Fibroblast of skin of scalp (primary cell): Measurements from ENCODE around the gene COBLL1.

Experiments used
- DNase-seq: peaks from one replicate; pipeline ENCODE4 v3.0.0-alpha.2; 2013

The COBLL1 gene

DNA sequence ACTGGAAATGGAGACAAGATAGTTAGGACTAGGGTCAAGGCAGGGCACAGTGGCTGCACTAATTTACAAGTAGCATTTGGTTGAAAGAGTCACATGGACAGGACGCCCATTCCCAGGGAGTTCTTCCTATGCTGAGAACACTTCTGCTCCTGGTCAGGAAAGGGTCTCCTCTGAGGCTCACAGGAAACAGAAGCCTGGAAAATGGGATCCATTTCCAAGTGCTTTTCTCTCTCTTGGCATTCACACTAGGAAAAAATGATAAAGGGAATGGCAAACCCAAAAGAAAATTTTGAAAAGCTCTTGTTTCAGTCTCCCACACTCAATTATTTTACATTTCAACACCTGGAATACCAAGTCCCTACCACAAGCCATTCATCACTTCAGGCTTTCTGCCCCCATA is 88.7 kb downstream of the COBLL1 start:
- no peak for DNase-seq

DNA sequence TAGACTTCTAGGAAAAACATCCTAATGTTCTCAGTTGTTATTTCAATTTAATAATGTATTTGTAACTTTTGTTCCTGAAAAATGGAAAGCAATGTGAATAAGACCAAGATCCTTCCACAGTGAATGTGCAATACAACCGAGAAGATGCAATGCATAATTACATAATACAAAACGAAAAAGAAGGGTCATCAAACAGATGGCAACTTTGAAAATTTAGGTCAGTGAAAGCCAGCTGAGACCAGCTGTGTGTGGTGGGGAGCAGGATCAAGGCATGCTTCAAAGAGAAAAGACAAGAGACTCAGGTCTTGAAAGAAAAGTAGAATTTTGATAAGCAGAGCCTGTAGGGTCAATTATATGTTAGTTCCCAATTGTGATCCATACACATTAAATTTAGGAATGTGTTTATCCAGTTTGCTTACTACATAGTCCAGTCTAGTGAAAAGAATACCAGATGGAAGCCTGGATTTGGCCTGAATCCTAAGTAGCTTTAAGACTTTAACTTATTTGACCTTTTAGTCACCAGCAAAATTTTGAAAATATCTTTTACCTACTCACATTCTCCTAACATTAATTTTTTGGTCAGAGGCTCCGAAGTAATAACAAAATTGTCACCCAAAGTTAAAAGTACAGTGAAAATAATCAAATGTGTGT is 93.7 kb downstream of the COBLL1 start:
- no peak for DNase-seq

DNA sequence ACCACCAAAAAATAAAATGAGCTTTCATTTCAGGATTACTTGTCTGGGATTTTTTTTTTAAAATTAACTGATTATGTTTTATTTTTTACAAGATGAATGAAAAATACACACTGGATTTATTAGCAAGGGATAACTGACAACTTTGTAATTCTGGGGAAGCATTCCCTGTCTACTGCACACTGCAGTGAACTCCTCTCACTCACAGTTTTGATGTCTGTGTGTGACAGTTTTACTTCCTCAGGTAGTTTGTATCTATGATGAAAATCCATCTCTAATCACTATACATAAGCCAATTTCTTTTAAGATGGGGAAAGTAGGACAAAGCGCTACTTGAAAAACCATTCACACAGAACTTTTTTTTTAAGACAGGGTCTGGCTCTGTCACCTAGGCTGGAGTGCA is 94.5 kb downstream of the COBLL1 start:
- no peak for DNase-seq

DNA sequence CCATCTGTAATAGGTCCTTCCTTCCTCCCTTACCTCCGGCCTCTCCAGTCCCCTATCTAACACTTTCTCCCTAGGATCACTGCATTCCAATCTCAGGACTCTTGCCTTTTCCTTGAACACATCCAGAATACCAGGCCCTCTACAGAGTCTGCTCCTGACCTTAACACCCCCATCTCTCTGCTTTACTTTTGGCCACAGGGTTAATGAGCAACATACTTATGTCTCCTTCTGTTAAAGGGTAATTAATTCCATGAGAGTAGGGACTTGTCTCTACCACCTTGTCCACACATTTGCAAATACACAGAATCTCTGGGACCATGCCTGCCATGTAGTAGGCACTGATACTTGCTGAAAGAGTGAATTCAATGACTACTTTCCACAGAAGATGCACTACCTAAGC is 94.9 kb downstream of the COBLL1 start:
- DNase-seq: no peak

DNA sequence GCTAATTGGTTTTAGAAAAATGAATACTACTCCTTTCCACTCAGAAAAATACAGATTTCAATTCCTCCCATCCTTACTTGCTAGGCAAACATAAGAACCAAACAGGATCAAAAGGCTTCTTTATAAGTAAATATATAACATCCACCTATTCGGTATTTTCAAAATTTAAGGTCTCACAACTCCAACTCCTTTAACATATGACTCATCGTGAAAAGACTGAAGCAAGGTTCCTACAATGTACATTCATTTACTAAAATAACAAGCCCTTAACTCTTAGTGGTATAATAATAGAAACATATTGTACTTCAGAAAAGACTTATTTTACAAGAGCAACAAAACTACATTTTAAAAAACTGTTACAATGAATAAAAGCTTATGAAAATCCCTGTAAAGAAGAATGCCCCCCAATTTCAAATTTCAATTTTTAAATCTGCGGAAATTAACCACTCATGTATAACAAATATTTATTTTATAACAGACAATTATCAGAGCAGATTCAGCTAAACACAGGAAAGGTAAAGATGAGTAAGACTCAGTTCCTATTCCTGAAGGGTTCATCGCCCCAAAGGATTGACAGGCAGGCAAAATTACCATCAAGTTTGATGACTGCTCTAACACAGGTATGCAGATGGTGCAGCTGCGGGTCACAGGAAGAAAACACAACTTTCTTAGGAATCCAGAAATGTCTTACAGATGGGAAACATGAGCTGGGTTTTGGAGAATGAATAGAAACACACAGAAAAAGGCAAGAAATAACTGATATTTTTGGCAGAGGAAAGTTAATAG is 96.4 kb downstream of the COBLL1 start:
- no peak for DNase-seq

DNA sequence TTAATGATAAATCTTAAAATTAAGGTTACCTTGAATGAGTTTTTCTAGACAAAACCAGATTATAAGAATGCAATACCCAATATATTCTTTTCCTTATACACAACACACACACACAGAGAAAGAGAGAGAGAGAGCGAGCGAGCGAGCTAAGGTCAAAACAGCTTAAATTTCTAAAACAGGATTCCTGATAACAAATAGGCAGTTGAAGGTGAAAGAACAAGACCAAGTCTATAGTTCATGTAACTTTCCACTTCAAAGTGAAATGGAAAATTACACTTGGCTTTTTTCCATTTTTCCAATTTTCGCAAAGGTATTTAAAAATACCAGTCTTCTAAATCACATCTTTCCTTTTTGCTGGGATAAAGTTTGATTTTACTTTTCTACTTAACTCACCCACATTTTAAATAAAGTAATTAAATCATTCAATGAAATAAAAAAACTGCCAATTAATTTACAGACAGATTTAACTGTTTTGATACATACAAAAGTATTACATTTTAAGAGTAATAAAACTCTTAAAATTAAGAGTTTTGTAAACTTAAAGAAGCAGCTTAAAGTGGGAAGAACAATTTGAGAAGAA is 98.8 kb downstream of the COBLL1 start:
- DNase-seq: no peak

DNA sequence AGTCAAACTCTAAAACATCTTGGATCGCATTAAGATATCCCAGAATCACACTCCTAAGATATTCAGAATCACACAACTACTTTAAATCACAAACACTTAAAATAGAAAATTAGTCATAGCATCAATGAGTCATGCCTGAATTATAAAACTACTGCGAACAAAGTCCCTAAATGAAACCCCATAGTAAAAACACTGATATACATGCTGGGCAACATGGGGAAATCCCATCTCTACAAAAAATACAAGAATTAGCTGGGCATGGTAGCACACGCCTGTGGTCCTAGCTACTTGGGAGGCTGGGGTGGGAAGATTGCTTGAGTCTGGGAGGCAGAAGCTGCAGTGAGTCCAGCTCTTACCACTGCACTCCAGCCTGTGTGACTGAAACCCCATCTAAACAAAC is 101.7 kb downstream of the COBLL1 start:
- peak; percentile 69 for DNase-seq

DNA sequence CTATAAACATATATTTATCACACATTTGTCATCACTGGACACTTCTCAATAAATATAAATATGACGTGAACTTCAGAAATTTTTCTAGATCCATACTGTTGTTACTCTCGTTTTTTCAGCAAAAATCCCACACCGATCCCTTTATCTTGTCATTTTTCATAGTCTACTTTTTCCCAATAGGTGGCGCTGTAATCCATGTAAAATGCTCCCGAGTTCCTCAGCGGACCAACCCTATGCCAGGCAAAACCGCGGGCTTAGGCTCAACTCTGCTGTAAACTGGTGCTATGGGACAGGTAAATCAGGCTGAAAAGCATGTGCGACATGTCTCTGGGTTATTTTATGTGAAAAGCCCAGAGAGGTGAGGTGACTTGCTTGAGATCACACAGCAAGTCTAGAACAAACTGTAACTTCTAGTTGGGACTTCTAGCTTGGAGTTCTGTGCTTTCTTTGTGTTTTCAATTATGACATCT is 104.0 kb downstream of the COBLL1 start:
- DNase-seq: peak; percentile 71

DNA sequence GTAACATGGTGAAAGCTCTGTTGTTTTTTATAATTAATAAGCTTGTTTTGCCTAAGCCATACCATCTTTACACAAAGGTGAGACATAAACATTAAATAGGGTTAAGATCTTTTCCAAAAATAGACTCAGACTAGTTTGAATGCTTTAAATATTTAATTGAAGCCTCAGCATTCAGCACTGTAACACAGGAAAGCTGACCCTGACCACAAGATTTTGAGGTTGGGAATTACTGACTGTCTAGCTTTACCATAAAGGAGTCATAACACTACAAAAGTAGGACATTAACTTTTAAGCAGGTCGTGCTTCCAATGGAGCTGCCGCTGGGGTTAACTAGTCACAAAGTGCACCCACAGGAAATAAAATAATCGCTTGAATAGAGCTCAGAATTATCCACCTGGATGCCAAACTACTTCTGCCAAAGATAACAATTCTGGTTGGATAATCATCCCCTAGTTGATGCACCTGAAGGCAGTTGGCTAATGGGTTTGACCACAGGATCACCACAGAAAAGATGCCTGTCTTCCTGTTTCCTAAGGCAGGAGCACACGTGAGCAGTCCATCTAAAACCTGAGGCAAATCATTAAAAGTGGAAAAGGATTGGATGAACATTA is 106.2 kb downstream of the COBLL1 start:
- peak; percentile 31 for DNase-seq

DNA sequence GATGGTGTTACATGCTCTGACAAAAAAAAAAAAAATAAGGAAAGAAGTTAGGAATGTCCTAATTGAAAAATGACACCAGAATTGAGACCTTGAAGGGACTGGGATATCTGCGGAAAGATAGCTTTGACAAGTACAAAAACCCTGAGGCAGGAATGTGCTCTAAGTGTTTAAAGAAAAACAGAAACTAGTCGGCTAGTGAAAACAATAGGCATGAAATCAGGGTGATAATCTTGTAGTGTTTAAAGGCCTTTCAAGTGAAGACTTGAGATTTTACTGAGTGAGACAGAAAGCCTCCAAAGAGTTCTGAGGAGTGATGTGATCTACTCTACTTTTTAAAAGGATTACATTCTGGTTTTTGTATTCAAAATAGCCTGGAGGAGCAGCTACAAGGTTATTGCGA is 107.4 kb downstream of the COBLL1 start:
- DNase-seq: no peak

DNA sequence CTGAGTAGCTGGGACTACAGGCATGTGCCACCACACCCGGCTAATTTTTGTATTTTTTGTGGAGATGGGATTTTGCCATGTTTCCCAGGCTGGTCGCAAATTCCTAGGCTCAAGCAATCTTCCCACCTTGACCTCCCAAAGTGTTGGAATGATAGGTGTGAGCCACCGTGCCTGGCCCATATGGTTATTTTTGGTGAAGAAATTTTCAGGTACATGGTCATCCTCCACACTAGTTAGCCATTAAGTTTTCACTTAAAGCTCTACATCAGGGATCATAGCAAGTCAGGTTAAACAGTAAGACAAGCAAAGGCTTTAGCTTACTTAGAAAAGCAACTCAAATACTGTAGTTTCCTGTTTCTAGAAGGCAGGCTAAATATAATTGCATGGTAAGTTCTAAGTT is 116.1 kb downstream of the COBLL1 start:
- no peak for DNase-seq

DNA sequence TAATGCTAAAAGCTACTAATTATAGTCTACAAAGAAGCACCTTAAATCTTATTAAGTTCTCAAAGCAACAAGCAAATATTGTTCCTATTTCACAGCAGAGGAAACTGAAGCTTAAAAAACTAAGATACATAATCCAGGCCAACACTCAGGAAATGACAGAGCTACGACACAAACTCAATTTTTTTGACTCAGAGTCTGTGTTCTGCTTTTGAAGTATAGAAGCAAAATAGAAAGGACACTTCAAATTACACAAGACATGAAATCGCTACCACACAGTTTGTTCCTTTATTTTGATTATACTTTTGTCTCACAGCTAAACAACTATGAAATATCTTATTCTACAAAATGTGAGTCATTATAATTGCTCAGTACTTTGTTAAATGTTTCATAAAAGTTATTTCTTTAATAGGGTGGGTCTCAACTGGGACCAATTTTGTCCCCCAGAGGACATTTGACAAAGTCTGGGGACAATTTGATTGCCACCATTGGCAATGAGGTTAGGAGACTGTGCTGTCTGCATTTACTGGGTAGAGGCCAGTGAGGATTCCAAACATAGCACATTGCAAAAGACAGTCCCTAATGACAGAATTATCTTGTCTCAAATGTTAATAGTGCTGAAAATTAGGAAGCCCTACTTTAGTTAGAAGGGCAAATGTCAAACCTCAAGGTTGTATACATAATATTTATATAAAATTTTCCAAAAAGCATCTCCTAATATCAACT is 118.8 kb downstream of the COBLL1 start:
- DNase-seq: peak; percentile 11

DNA sequence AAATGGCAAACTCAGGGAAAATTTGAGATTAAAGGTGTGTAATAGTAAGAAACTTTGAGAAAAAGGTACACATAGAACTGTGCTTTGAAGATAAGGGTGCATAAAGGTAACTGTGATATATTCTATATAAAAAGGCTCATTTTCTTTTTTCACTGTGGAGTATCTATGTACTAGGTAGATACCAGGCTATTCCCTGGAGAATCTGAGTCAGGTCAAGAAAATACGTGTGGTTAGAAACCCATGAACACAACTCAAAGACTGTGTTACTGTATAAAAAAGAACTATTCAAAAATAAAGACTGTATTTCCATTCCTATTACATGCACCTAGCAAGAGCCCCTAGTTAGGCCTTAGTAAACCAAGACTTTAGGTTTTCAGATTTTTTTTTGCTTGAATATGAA is 120.2 kb downstream of the COBLL1 start:
- DNase-seq: no peak

DNA sequence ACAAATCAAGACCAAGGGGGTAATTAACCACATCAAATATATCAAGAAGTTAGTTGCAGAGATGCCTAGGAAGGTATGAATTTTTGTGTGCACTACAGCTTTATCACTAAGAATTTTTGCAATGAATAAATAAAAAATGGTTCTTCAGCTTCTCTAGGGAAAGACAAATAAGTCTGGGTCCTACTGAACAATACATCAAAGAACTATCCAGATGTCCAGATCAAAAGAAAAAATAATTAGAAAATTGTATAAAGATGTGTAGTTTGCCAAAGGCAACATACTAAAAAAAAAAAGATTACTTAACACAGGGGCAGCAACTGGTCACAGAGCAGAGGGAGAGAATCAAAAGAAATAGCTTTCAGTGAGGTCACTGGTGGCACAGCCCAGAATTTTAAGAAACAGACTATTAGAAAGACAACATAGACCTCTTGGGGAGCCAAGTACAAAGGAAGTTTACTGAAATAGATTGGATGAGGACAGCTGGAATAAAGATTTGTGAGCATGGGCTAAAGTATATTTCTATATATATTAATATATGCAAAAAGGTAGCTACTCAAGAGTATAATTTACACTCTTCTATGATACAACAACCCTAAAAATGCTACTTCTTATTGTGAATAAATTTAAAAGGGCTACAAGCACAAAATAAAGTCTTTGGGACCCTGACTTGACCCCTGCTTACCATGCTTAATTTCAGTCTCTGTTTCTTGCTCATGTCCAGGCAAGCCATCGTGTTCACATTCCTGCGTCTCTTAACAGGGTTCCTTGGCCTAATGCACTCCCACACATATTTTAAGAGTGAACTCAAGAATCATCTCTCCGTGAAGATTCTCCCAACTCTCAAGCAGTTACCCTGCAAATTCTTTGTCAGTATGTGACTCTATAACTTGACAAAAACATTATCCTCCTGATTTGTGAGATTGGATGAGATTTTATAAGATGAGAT is 121.4 kb downstream of the COBLL1 start:
- DNase-seq: peak; percentile 66

DNA sequence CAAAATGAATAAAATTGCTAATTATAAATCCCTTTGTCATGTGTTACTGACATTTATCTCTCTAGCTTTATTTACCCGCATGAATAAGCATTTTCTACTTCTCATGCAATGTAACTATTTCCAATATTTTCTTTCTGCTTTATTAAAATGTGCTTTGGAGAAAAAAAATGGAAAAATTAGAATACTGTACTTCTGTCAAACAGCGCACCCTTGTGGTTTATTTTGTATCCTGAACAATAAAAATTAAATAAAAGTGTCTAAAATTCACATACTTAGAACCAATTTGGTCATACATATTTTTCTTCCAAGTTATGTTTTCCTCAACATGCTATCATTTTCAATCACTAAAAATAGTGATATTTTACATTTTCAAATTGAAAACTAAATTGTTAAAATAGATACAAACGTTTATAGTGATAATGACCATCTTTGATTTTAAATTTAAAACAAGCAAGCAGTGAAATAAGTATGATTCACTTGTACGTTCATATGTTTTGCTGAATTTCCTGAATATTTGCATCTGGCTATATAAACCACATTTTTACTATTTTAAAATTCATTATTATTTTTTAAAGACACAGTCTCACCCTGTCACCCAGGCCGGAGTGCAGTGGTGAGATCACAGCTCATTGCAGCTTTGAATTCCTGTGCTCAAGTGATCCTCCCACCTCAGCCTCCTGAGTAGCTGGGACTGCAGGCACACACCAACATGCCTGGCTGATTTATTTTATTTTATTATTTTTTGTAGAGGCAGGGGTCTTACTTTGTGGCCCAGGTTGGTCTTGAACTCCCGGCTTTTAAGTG is 124.4 kb downstream of the COBLL1 start:
- peak; percentile 50 for DNase-seq

DNA sequence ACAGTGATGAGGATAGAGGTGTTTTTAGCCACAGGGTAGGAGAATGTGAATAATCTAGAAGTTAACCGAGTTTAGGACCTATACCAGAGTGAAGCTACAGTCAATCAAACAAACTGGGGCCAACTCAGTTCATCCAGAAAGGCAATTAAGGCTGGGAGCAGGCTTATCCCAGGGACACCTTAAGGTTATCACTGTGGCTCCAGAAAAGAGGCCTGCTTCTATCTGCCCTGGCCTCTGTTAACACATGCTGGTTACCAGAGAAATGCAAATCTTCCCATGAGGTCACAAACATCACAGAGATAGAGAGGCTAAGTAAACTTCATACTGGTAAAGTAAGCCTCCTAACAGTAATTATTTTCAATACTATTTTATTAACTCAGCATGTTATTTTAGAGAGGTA is 127.2 kb downstream of the COBLL1 start:
- DNase-seq: no peak

DNA sequence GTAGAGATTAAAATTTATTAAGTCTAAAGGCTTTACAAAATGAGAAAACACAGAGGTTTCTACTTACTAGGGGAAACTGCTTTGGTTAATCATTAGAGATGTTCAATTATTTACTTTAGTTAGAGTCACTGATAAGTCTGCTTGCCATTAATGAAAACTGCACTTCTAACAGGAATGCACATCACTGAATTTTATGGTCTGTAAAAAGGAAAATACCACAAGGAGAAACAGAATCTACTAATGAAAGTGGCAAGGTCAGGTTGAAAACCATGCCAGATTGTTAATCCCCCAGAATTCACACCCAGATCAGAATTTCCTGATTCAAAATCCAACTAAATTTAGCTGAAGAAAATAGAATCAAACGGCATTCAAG is 129.9 kb downstream of the COBLL1 start:
- DNase-seq: no peak

DNA sequence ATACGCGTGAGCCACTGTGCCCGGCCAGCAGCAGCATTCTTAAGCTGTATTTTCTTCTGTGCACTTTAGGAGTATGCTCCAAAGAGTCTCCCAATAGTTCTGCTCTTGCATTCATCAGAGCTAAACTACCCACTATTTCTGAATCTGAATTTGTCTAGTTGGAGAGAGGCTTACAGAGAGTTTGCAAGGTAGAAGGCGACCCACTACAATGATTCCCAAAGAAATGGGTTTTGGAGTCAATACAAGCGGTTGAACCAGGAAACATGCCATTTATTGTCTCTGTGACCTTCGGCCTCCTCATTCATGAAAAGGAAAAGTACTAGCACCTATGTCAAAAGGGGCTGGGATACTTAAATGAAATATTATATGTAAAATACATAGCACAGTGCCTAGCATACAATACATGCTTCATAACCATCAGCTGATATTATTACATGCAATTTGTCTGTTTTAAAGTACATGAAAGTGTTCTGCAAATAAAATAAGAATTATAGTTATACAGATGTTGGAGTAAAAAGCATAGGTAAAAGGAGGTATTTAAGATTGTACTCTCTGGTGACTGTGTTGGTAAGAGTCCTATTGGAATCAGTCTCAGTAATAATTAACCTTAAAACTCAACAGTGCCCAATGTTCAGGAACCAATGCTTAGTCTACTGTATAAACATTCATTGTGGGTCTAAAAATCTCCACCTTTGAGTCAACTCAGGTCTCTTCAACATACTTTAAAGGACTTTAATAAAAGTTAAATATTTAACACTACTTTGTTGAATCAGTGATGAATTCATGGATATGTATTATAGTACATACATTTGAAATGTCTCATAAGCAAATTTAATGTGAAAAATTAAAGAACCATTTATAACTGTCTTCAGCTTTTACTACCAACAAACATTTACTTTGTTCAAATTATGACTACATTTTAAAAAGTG is 130.5 kb downstream of the COBLL1 start:
- DNase-seq: no peak

DNA sequence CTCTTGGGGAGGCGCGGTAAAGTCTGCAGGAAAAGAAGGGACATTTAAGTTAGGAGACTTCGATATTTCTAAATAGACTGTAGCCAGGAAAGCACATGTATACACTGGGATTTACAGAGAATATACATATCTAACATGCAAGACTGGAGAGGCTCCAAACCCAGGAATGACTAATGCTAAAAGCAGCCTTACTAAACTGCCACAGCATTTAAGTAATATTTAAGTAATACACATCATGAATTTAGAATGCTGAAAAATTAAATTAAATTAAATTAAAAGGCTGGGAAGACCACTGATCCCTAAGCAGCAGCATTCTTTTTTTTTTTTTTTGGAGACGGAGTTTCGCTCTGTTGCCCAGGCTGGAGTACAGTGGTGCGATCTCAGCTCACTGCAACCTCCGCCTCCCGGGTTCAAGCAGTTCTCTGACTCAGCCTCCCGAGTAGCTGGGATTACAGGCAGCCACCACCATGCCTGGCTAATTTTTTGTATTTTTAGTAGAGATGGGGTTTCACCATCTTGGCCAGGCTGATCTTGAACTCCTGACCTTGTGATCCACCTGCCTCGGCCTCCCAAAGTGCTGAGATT is 131.3 kb downstream of the COBLL1 start:
- DNase-seq: peak; percentile 85
